OCI-LY7 (cell line): ENCODE measurements around the gene SAE1. TPM values are rescaled to one million over a fixed set of nuclear protein-coding genes. Genes with fewer than 3 reads are reported as not detected.

Experiments used
- Bru-seq: library from RNA; stranded (reverse); fragments of 400-500 nt; gene quantifications from one replicate; lab custom pipeline; 2021; lab: Mats Ljungman, UMichigan
- BruChase-seq, 2 experiments: library from RNA; stranded (reverse); fragments of 400-500 nt; gene quantifications; one replicate each; lab custom pipeline; 2021; lab: Mats Ljungman, UMichigan
- BruUV-seq: library from RNA; stranded (reverse); fragments of 400-500 nt; replicated peaks from 2 replicates; lab custom pipeline; 2021; lab: Mats Ljungman, UMichigan
- CTCF ChIA-PET: fragments of 300-600 bp; sonication (Branson Sonifier 250); formaldehyde crosslinking; loops from one replicate; lab custom pipeline; 2022; ENCODE audit warnings: antibody characterized with exemption; ENCODE audit not compliant: unreplicated experiment; lab: Charles Lee
- POLR2A ChIA-PET: fragments of 300-600 bp; sonication (Branson Sonifier 250); formaldehyde crosslinking; loops from one replicate; lab custom pipeline; 2022; ENCODE audit warnings: antibody characterized with exemption; lab: Charles Lee
- DNase-seq: peaks from one replicate; pipeline ENCODE4 v3.0.0-alpha.2; 2015; ENCODE audit warnings: low spot score
- H2AFZ ChIP-seq: fragments of 200-600 bp; sonication (generic), shearing (Covaris generic); 2 replicates; pipeline ENCODE4 v1.6.1; 2014; ENCODE audit warnings: mild to moderate bottlenecking, antibody characterized with exemption, low read length, moderate library complexity
- H3K27ac ChIP-seq: fragments of 200-600 bp; sonication (generic); 2 replicates; pipeline ENCODE4 v1.5.1; 2014; ENCODE audit warnings: mixed run types, low read depth, mild to moderate bottlenecking, moderate library complexity, low read length, inconsistent platforms; ENCODE audit not compliant: poor library complexity, severe bottlenecking
- H3K36me3 ChIP-seq: fragments of 200-600 bp; sonication (generic); 2 replicates; pipeline ENCODE4 v1.6.1; 2014; ENCODE audit warnings: mild to moderate bottlenecking, antibody characterized with exemption, low read length, moderate library complexity, mixed read lengths; ENCODE audit not compliant: insufficient read depth
- H3K4me1 ChIP-seq: fragments of 200-600 bp; sonication (generic); 2 replicates; pipeline ENCODE4 v1.5.1; 2014; ENCODE audit warnings: mild to moderate bottlenecking, low read length; ENCODE audit not compliant: insufficient read depth, poor library complexity, severe bottlenecking
- H3K4me2 ChIP-seq: fragments of 200-600 bp; sonication (generic); 2 replicates; pipeline ENCODE4 v1.6.1; 2014; ENCODE audit warnings: mild to moderate bottlenecking, low read length
- H3K4me3 ChIP-seq: fragments of 200-600 bp; sonication (generic); 2 replicates; pipeline ENCODE4 v1.5.1; 2014; ENCODE audit warnings: mild to moderate bottlenecking, low read depth, low read length; ENCODE audit not compliant: poor library complexity, severe bottlenecking
- H3K79me2 ChIP-seq: fragments of 200-600 bp; sonication (generic); 2 replicates; pipeline ENCODE4 v1.6.1; 2016; ENCODE audit warnings: low read depth, mild to moderate bottlenecking, low read length, moderate library complexity, mixed read lengths; ENCODE audit not compliant: insufficient read depth
- H3K9me2 ChIP-seq: fragments of 200-600 bp; sonication (generic); 2 replicates; pipeline ENCODE4 v1.6.1; 2016; ENCODE audit warnings: mild to moderate bottlenecking, low read length, mixed read lengths; ENCODE audit not compliant: insufficient read depth
- H3K9me3 ChIP-seq: fragments of 200-600 bp; sonication (generic); 2 replicates; pipeline ENCODE4 v1.6.1; 2014; ENCODE audit warnings: mild to moderate bottlenecking, mixed run types, low read length, mixed read lengths
- H4K20me1 ChIP-seq: fragments of 200-600 bp; sonication (generic); 2 replicates; pipeline ENCODE4 v1.6.1; 2014; ENCODE audit warnings: mild to moderate bottlenecking, antibody characterized with exemption, low read length, moderate library complexity, mixed read lengths; ENCODE audit not compliant: insufficient read depth
- EZH2phosphoT487 ChIP-seq: fragments of 200-600 bp; sonication (generic); IDR thresholded peaks from 2 replicates; pipeline ENCODE4 v1.6.1; 2018; ENCODE audit warnings: low read depth, borderline replicate concordance, mild to moderate bottlenecking, mixed run types, antibody characterized with exemption, low read length, moderate library complexity, mixed read lengths
- intact Hi-C: fragments of 100-400 bp; cut with micrococcal nuclease; formaldehyde crosslinking; loops from one replicate; pipeline ENCODE4 v1.10.0; 2022; ENCODE audit not compliant: unreplicated experiment
- long read RNA-seq: library from polyadenylated mRNA; stranded (forward); transcript quantifications from one replicate; pipeline ENCODE4 v2.0.0, GENCODE V29; 2022
- total RNA-seq, 2 experiments: library from RNA; depleted of rRNA in 1 of 2; stranded (reverse); fragments of >200 nt in 1 of 2; shearing (Covaris generic) in 1 of 2; gene quantifications; 2 replicates each; pipeline ENCODE4 v1.2.3, GENCODE V29; 2014 to 2022
- TF ChIP-seq, protein P1 (sequence below): fragments of 200-600 bp; sonication (generic); conservative IDR thresholded peaks from 2 replicates; pipeline ENCODE4 v1.5.1; 2014; ENCODE audit warnings: mild to moderate bottlenecking, antibody characterized with exemption, low read length, moderate library complexity, mixed read lengths

SAE1 gene
- total RNA-seq (2014; rRNA removed; shearing (Covaris generic)) (165 and 185 TPM in 2 replicates), total RNA-seq (2022) (144 and 150 TPM in 2 replicates), Bru-seq, nascent RNA (percentile 88 among the genes with signal in this experiment), BruChase-seq, experiment 1, labeled RNA remaining after a 6-hour chase (percentile 92 among the genes with signal in this experiment), BruChase-seq, experiment 2, labeled RNA remaining after a 2-hour chase (percentile 88 among the genes with signal in this experiment)
- long read RNA-seq, transcript SAE1-201 (9 exons, 2,049 nt) = major isoform, 593 of 743 reads
- long read RNA-seq, transcript SAE1-202 (8 exons, 1,851 nt) = minor isoform, 15 of 743 reads
- long read RNA-seq, transcript SAE1-207 (9 exons, 2,106 nt) = minor isoform, 6 of 743 reads
- long read RNA-seq, partial matches to known transcripts = 9 of 743 reads
- long read RNA-seq, other reads (novel, unspliced or antisense) = 116 of 743 reads

DNA sequence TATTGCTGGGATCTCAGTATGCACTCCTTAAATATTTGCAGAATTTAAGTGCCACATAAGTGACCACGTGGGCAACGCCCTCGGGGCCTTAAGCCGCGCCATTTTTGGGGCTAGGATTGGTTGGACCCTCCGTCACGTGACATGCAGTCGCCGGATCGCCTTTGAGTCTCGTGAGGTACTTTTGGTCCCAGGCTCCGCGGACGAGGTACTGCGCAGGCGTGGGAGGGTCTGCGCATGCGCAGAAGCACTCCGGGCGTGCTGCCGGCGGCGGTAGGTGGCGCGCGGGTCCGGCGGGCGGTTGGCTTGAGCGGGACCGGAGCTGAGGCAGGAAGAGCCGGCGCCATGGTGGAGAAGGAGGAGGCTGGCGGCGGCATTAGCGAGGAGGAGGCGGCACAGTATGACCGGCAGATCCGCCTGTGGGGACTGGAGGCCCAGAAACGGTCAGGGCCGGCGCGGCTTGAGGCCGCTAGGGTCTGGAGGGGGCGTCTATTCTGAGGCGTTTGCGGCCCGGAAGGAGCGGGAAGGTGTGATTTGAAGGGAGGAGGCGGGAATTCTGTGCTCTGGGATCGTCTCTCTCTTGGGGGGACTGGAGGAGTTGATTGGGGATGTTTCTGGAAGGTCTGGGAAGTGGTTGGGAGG, at the start of gene SAE1:
Gene SAE1 (plus strand): TSS at position 247 of the 639 bp plus-strand sequence. CDS start 96 bp downstream, at position 343.
- H3K4me2 ChIP-seq = peak within 1 kb of the TSS; percentile 77
- H3K79me2 ChIP-seq = peaks cover 50% of the 10 kb centered on the region
- CTCF ChIA-PET = interaction anchor here (0.9 kb wide), 1 partner anchor 17 kb away, joined by 3 read pairs; the partner anchor contains the start of gene ZC3H4
- intact Hi-C loops = loop anchor here (1.0 kb wide), 1 partner anchor 114 kb away; no protein-coding TSS in a partner anchor
- H3K36me3 ChIP-seq = peaks cover 44% of the 10 kb centered on the region
- peak within 1 kb of the TSS; percentile 92 for H2AFZ ChIP-seq
- BruUV-seq = no TSS peak
- TF ChIP-seq, protein P1, sequence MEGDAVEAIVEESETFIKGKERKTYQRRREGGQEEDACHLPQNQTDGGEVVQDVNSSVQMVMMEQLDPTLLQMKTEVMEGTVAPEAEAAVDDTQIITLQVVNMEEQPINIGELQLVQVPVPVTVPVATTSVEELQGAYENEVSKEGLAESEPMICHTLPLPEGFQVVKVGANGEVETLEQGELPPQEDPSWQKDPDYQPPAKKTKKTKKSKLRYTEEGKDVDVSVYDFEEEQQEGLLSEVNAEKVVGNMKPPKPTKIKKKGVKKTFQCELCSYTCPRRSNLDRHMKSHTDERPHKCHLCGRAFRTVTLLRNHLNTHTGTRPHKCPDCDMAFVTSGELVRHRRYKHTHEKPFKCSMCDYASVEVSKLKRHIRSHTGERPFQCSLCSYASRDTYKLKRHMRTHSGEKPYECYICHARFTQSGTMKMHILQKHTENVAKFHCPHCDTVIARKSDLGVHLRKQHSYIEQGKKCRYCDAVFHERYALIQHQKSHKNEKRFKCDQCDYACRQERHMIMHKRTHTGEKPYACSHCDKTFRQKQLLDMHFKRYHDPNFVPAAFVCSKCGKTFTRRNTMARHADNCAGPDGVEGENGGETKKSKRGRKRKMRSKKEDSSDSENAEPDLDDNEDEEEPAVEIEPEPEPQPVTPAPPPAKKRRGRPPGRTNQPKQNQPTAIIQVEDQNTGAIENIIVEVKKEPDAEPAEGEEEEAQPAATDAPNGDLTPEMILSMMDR = peak; percentile 70
- TF ChIP-seq EZH2phosphoT487 = no peak
- DNase-seq = peak; percentile 100
- no peaks in the 10 kb centered on the region for H3K9me2 ChIP-seq
- H4K20me1 ChIP-seq = peaks cover 22% of the 10 kb centered on the region
- POLR2A ChIA-PET = interaction anchor here (0.6 to 2.7 kb wide), 2 partner anchors 17 to 73 kb away, joined by 5 to 12 read pairs; partner anchors contain the start of gene ZC3H4
- H3K27ac ChIP-seq = peak within 1 kb of the TSS; percentile 80
- peaks cover 35% of the 10 kb centered on the region for H3K4me1 ChIP-seq
- peak within 1 kb of the TSS; percentile 93 for H3K4me3 ChIP-seq
- no peaks in the 10 kb centered on the region for H3K9me3 ChIP-seq

DNA sequence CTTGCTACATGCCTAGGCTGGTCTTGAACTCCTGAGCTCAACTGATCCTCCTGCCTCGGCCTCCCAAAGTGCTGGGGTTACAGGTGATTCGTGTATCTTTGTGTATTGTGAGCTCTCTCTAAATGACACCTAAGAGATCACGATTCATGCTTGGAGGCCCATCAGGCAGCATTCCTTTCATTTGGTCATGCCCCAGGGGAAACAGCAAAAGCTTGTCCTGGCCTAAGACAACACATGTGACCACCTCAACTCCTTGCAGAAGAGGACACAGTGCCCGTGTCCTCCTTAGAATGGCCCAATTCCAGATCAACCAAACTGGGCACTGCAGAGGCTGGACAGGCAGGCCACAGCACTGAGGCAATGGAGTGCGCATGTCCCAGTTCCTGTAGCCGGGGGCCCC, 49.5 kb upstream of the SAE1 start:
- Histone ChIP-seq H3K9me2 (no peaks in the 10 kb centered on the region), H3K36me3 (peaks cover 98% of the 10 kb centered on the region), H3K4me3 (no peak overlapping the region), H3K4me2 (no peak overlapping the region), H3K27ac (no peak overlapping the region), H3K9me3 (no peaks in the 10 kb centered on the region), H2AFZ (no peak overlapping the region), H3K4me1 (no peaks in the 10 kb centered on the region), H4K20me1 (no peaks in the 10 kb centered on the region), H3K79me2 (no peaks in the 10 kb centered on the region)
- no peak for DNase-seq
- CTCF ChIA-PET = no interaction called here
- intact Hi-C loops = no loop called here
- POLR2A ChIA-PET = no interaction called here
- no TSS peak for BruUV-seq
- no peak for TF ChIP-seq EZH2phosphoT487
- TF ChIP-seq, protein P1 = no peak
